RWPE2 (cell line): ENCODE measurements around the gene LRP2.

Experiments
- ATAC-seq: fragments of 200-7000 bp; cut with Tn5 transposase; 3 replicates; pipeline ENCODE4 v1.9.1; 2021; ENCODE audit warnings: low read depth
- DNase-seq: peaks from one replicate; pipeline ENCODE4 v3.0.0-alpha.2; 2020; ENCODE audit warnings: low spot score
- H3K27ac ChIP-seq: fragments of 450-650 bp; 2 replicates; pipeline ENCODE4 v1.5.1; 2017; ENCODE audit warnings: mild to moderate bottlenecking; ENCODE audit not compliant: poor library complexity, severe bottlenecking
- H3K27me3 ChIP-seq: fragments of 250-450 bp; sonication (Bioruptor Pico); 2 replicates; pipeline ENCODE4 v1.5.1; 2021; ENCODE audit warnings: mild to moderate bottlenecking, moderate library complexity; ENCODE audit not compliant: insufficient read depth, poor library complexity, severe bottlenecking
- H3K36me3 ChIP-seq: fragments of 250-450 bp; sonication (Bioruptor Pico); 2 replicates; pipeline ENCODE4 v1.5.1; 2020; ENCODE audit warnings: low read depth, mild to moderate bottlenecking, moderate library complexity
- H3K4me1 ChIP-seq: fragments of 250-450 bp; sonication (Bioruptor Pico); 2 replicates; pipeline ENCODE4 v1.5.1; 2021; ENCODE audit warnings: mild to moderate bottlenecking, moderate library complexity; ENCODE audit not compliant: insufficient read depth, poor library complexity, severe bottlenecking
- H3K4me3 ChIP-seq: fragments of 250-450 bp; sonication (Bioruptor Pico); 2 replicates; pipeline ENCODE4 v1.5.1; 2021; ENCODE audit warnings: mild to moderate bottlenecking, moderate library complexity; ENCODE audit not compliant: severe bottlenecking
- H3K9me3 ChIP-seq: fragments of 250-450 bp; sonication (Bioruptor Pico); 2 replicates; pipeline ENCODE4 v1.5.1; 2021; ENCODE audit warnings: mild to moderate bottlenecking, moderate library complexity; ENCODE audit not compliant: severe bottlenecking
- CTCF ChIP-seq: fragments of 450-650 bp; IDR thresholded peaks from one replicate; pipeline ENCODE4 v1.5.1; 2017; ENCODE audit warnings: mild to moderate bottlenecking, moderate library complexity; ENCODE audit not compliant: poor library complexity, severe bottlenecking

The LRP2 gene

GRCh38 chr2:169106134-169106533 lies 256.2 kb downstream of the LRP2 start:
- Histone ChIP-seq H3K27me3 (no peaks in the 10 kb centered on the region), H3K27ac (no peak overlapping the region), H3K9me3 (no peaks in the 10 kb centered on the region), H3K4me3 (no peak overlapping the region), H3K4me1 (no peaks in the 10 kb centered on the region), H3K36me3 (no peaks in the 10 kb centered on the region)
- TF ChIP-seq CTCF, result no peak
- ATAC-seq (no peak), DNase-seq (no peak)

GRCh38 chr2:169105476-169105875 lies 256.9 kb downstream of the LRP2 start:
- no peak for TF ChIP-seq CTCF
- Histone ChIP-seq H3K9me3 (no peaks in the 10 kb centered on the region), H3K27me3 (no peaks in the 10 kb centered on the region), H3K4me1 (no peaks in the 10 kb centered on the region), H3K4me3 (no peak overlapping the region), H3K36me3 (no peaks in the 10 kb centered on the region), H3K27ac (no peak overlapping the region)
- no peak for ATAC-seq
- no peak for DNase-seq

GRCh38 chr2:169104848-169105247 lies 257.5 kb downstream of the LRP2 start:
- Histone ChIP-seq H3K9me3 (no peaks in the 10 kb centered on the region), H3K27ac (no peak overlapping the region), H3K4me3 (no peak overlapping the region), H3K36me3 (no peaks in the 10 kb centered on the region), H3K4me1 (no peaks in the 10 kb centered on the region), H3K27me3 (no peaks in the 10 kb centered on the region)
- DNase-seq (no peak), ATAC-seq (no peak)
- no peak for TF ChIP-seq CTCF

- H3K36me3 ChIP-seq, result no peaks in the 10 kb centered on the region
- H3K4me3 ChIP-seq, result no peak overlapping the region
- ATAC-seq (peak; percentile 91), DNase-seq (peak; percentile 70)
- peaks cover 41% of the 10 kb centered on the region for H3K4me1 ChIP-seq
- H3K9me3 ChIP-seq, result no peaks in the 10 kb centered on the region
- no peak for TF ChIP-seq CTCF
- H3K27me3 ChIP-seq, result no peaks in the 10 kb centered on the region
- peak overlapping the region; percentile 46 for H3K27ac ChIP-seq
These were observed 266.7 kb downstream of the LRP2 start for GRCh38 chr2:169095621-169096105.

- no peak for ATAC-seq
- TF ChIP-seq CTCF, result no peak
- no peaks in the 10 kb centered on the region for H3K27me3 ChIP-seq
These were observed 267.7 kb downstream of the LRP2 start for GRCh38 chr2:169094676-169095075.

More at GRCh38 chr2:169094676-169095075, 267.7 kb downstream of the LRP2 start:
- H3K36me3 ChIP-seq, result no peaks in the 10 kb centered on the region
- no peak for DNase-seq
- H3K9me3 ChIP-seq, result no peaks in the 10 kb centered on the region
- H3K4me3 ChIP-seq, result no peak overlapping the region
- peak overlapping the region; percentile 46 for H3K27ac ChIP-seq
- H3K4me1 ChIP-seq, result peaks cover 41% of the 10 kb centered on the region
